SK-N-MC (cell line): ENCODE results near the gene TMEM138.
A peak's percentile ranks its signal among the peaks of the same experiment; 100 is the strongest.

ENCODE experiments used
- DNase-seq: peaks from one replicate; pipeline ENCODE4 v3.0.0-alpha.2; 2011; ENCODE audit warnings: low read depth, low spot score
- H3K27ac ChIP-seq: fragments of 200-600 bp; sonication (generic); 2 replicates; pipeline ENCODE4 v1.5.1; 2016; ENCODE audit warnings: mixed run types
- H3K36me3 ChIP-seq: fragments of 200-600 bp; sonication (generic); 2 replicates; pipeline ENCODE4 v1.6.1; 2017; ENCODE audit warnings: antibody characterized with exemption, low read length, mixed read lengths; ENCODE audit not compliant: insufficient read depth
- H3K4me3 ChIP-seq: fragments of 200-600 bp; sonication (generic); 2 replicates; pipeline ENCODE4 v1.5.1; 2016
- H3K9ac ChIP-seq: fragments of 200-600 bp; sonication (generic); 2 replicates; pipeline ENCODE4 v1.8.0; 2017; ENCODE audit warnings: mixed run types, mixed read lengths; ENCODE audit not compliant: insufficient read length
- H3K9me3 ChIP-seq: fragments of 200-600 bp; sonication (generic); 2 replicates; pipeline ENCODE4 v1.6.1; 2017; ENCODE audit warnings: low read depth, mild to moderate bottlenecking, antibody characterized with exemption, low read length, moderate library complexity, mixed read lengths
- EZH2 ChIP-seq: fragments of 200-600 bp; sonication (generic); IDR thresholded peaks from one replicate; pipeline ENCODE4 v1.6.1; 2017; ENCODE audit warnings: antibody characterized with exemption
- FOXP2 ChIP-seq: optimal IDR thresholded peaks from 2 replicates; pipeline ENCODE3; 2011; ENCODE audit warnings: mild to moderate bottlenecking, moderate library complexity; ENCODE audit not compliant: insufficient read depth; ENCODE audit errors: extremely low read length, control extremely low read depth
- POLR2AphosphoS5 ChIP-seq: IDR thresholded peaks from 2 replicates; pipeline ENCODE4 v1.6.1; 2012; ENCODE audit warnings: mild to moderate bottlenecking, low read depth, low read length, borderline replicate concordance

TMEM138 gene

DNA sequence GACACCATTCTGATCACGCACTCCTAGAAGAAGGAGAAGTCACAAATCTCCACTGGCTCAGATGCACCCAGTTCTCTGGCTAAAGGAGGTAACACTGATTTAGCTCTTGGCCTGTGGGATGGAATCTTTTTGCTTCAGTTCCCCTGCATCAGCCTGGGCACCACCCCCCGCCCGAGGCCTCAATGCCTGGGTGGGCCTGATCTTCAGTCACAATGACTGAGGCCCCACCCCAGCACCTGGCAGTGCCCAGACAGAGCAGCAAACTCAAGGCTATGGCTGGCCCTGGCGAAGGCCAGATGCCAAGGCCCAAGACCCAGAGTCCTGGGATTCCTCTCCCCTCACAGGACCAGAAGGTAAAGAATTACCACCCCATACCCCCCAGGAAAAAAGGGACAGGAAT, 5.5 kb upstream of the TMEM138 start:
- Histone ChIP-seq H3K4me3 (no peak overlapping the region), H3K9ac (no peak overlapping the region)
- TF ChIP-seq EZH2 (no peak), POLR2AphosphoS5 (no peak), FOXP2 (no peak)

DNA sequence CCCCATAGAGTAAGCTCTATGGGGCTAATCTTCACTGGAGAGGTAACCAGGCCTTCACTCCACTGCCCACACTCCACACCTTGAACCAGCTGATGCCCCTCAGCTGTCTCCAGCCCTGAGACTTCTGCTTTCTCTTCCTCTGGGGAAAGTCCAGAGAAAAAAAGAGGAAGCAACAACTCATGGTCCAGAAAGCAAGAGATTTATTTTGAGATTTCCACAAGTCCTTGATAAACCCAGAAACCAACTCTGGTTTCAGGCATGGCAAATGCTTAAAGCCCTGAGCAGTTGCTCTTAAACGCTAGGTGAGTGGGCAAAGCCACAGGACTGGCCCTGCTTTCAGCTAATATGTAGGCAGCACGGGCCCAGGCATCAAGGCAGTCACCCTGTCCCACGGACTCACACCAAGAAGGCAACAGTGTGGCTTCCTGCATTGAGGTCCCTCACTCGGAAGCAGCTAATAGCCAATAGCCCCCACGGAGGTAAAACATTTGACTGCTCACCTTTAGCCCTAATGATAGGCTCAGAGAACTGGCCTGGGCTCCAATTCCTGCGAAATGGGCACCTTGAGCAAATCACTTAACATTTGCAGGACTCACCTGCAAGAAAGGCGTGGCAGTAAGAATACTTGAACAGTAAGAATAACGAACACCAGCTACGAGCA, 4.8 kb upstream of the TMEM138 start:
- no peak for TF ChIP-seq EZH2
- no peak for TF ChIP-seq POLR2AphosphoS5
- TF ChIP-seq FOXP2 = no peak
- H3K27ac ChIP-seq = no peak overlapping the region
- peaks cover 4% of the 10 kb centered on the region for H3K36me3 ChIP-seq
- H3K4me3 ChIP-seq = no peak overlapping the region
- no peak for DNase-seq
- no peak overlapping the region for H3K9ac ChIP-seq
- H3K9me3 ChIP-seq = no peaks in the 10 kb centered on the region

More for the DNA sequence above, 5.5 kb upstream of the TMEM138 start:
- Histone ChIP-seq H3K27ac (no peak overlapping the region), H3K9me3 (no peaks in the 10 kb centered on the region), H3K36me3 (peaks cover 6% of the 10 kb centered on the region)
- no peak for DNase-seq

DNA sequence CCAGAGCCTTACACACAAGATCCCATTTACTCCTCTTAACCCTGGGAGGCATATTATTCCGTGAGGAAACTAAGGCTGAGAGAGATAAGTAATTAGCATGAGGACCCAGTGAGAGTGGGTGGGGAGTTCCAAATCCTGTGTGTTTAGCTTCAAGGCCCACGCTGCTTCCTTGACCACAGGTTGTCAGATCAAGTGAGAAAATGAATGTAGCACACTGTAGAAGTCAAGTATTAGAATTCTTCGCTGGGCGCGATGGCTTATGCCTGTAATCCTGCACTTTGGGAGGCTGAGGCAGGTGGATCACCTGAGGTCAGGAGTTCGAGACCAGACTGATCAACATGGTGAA, 4.3 kb upstream of the TMEM138 start:
- TF ChIP-seq FOXP2 = no peak
- no peak for TF ChIP-seq EZH2
- no peak for TF ChIP-seq POLR2AphosphoS5
- peaks cover 4% of the 10 kb centered on the region for H3K36me3 ChIP-seq
- H3K9me3 ChIP-seq = no peaks in the 10 kb centered on the region
- H3K4me3 ChIP-seq = no peak overlapping the region
- no peak overlapping the region for H3K27ac ChIP-seq
- no peak for DNase-seq
- H3K9ac ChIP-seq = no peak overlapping the region

DNA sequence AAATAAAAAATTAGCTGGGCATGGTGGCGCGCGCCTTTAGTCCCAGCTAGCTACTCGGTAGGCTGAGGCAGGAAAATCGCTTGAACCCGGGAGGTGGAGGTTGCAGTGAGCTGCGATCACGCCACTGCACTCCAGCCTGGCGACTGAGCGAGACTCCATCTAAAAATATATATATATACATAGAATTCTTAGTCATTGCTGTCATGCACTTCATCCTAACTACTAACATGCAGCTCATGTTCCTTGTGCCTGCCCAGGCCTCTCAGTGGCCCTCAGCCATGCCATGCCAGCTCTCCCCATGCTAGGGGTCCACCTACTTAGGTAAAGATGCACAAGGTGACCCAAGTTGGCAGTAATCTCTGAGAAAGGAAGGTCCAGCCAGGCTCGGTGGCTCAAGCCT, 3.6 kb upstream of the TMEM138 start:
- TF ChIP-seq EZH2 (no peak), POLR2AphosphoS5 (no peak), FOXP2 (no peak)
- DNase-seq = no peak
- Histone ChIP-seq H3K4me3 (no peak overlapping the region), H3K27ac (no peak overlapping the region), H3K9ac (no peak overlapping the region), H3K36me3 (peaks cover 3% of the 10 kb centered on the region), H3K9me3 (no peaks in the 10 kb centered on the region)

DNA sequence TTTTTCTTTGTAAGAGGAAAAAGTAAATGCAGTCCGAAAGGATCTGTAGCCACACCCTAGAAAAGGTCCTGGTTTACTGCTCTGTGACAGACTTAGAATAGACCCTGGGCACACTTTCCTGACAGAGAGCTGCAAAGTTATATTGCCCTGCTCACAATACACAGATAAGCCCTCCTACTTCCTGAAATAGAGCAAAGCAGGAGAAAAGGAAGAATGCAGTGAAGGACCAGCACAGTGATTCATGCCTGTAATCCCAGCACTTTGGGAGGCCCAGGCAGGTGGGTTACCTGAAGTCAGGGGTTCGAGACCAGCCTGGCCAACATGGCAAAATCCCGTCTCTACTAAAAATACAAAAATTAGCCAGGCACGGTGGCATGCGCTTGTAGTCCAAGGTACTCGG, 2.7 kb upstream of the TMEM138 start:
- Histone ChIP-seq H3K9ac (no peak overlapping the region), H3K4me3 (no peak overlapping the region), H3K27ac (no peak overlapping the region), H3K36me3 (peaks cover 12% of the 10 kb centered on the region), H3K9me3 (no peaks in the 10 kb centered on the region)
- no peak for DNase-seq
- TF ChIP-seq POLR2AphosphoS5 (no peak), EZH2 (no peak), FOXP2 (no peak)

DNA sequence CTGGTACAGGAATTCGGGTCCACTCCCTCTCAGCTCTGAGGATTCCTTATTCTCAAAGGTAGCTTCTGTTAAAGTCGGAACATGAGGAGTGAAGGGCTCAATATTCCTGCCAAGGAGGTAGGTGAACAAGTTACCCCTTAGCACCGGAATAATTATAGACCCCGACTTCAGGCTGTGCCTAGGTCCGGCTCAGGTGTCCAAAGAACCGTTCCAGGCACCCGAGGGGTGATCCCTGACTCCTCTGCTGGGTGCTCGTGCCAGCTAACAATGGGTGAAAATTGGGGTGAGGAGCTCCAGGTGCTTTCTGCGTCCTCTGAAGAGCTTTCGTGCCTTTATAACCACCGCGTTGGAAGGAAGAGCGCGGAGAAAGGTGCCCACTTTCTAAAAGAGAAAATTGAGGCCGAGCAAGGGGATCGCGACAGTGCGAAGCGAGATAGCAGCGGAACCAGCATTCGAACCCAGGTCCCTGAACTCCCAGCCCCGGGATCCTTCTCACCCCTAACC, 885 bp upstream of the TMEM138 start:
- no peak for DNase-seq
- TF ChIP-seq FOXP2 (no peak), POLR2AphosphoS5 (no peak), EZH2 (no peak)

DNA sequence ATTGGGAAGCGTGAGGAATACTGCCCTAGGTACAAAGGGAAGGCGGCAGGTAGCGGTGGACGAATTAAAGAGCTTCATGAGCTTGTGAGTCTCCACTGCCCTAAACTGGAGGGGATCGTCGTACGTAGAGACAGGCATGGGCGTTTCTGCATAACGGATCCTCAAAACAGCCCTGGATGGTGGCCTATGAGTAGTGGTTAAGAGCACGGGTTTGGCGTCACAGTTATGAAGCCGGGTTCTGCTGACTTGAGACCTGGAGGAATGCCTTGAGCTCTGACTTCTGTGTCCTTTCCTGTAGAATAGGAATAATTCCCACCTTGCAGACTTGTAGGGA, 335 bp downstream of the TMEM138 start:
- peaks cover 39% of the 10 kb centered on the region for H3K36me3 ChIP-seq
- H3K9me3 ChIP-seq = no peaks in the 10 kb centered on the region
- TF ChIP-seq FOXP2 (no peak), POLR2AphosphoS5 (no peak), EZH2 (no peak)
- H3K27ac ChIP-seq = peak overlapping the region; percentile 97; the same call in 1 of the 2 replicates
- peak overlapping the region; percentile 100 for H3K9ac ChIP-seq
- DNase-seq = no peak
- H3K4me3 ChIP-seq = peak overlapping the region; percentile 86

More for the DNA sequence above, 885 bp upstream of the TMEM138 start:
- Histone ChIP-seq H3K4me3 (peak overlapping the region; percentile 86), H3K27ac (peak overlapping the region; percentile 97; the same call in 1 of the 2 replicates), H3K36me3 (peaks cover 26% of the 10 kb centered on the region), H3K9me3 (no peaks in the 10 kb centered on the region), H3K9ac (peak overlapping the region; percentile 100)

DNA sequence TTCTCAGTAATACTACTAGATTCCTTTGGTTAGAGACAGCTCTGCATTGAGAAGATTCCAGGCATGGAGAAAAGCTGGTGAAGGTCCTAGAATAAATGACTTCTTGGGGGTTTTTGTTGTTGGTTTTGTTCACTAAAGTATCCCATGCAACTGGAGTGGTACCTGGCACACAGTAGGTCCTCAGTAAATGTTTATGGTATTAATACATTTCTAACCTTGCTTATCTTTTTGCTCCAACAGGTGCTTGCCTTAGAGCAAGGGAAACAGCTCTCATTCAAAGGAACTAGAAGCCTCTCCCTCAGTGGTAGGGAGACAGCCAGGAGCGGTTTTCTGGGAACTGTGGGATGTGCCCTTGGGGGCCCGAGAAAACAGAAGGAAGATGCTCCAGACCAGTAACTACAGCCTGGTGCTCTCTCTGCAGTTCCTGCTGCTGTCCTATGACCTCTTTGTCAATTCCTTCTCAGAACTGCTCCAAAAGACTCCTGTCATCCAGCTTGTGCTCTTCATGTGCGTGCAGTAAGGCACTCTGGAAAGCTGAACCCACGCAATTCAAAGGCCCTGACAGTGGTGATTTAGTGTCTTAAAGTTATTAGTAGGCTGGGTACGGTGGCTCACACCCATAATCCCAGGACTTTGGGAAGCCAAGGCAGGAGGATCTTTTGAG, 2.0 kb downstream of the TMEM138 start:
- Histone ChIP-seq H3K4me3 (no peak overlapping the region), H3K27ac (no peak overlapping the region), H3K9me3 (no peaks in the 10 kb centered on the region), H3K9ac (no peak overlapping the region), H3K36me3 (peaks cover 53% of the 10 kb centered on the region)
- TF ChIP-seq EZH2 (no peak), FOXP2 (no peak), POLR2AphosphoS5 (no peak)
- no peak for DNase-seq

DNA sequence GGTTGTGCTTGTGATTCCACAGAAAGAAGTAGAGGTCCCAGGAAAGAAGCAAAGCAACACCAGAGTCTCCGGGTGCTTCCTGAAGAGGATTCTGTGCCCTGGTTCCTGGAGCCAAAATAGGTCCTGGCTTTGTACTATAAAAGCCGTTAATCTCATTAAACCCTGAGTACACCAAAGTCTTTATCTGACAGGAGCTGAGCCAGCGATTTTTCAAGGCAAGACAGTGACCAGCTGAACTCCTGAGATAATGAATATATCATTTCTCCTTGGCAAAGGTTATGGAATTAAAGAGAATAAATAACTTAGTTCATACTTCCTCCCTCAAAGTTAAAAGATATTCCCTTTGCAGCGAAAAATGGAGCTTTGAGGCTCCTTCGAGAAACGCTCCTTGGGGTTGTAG, 5.2 kb downstream of the TMEM138 start:
- H3K36me3 ChIP-seq = peaks cover 78% of the 10 kb centered on the region
- H3K4me3 ChIP-seq = no peak overlapping the region
- H3K9me3 ChIP-seq = no peaks in the 10 kb centered on the region
- no peak overlapping the region for H3K9ac ChIP-seq
- DNase-seq = no peak
- no peak overlapping the region for H3K27ac ChIP-seq
- TF ChIP-seq EZH2 = no peak
- TF ChIP-seq FOXP2 = no peak
- no peak for TF ChIP-seq POLR2AphosphoS5
